NCI-H1694 (cell line): ENCODE data around the gene ACTA1.
A peak's percentile ranks its signal among the peaks of the same experiment; 100 is the strongest.
"Not testable (repeated sequence)": the region's sequence is repeated elsewhere in the genome, so short reads cannot be mapped to it uniquely, and the experiment has no call there.

Source experiments
- DNase-seq: peaks from one replicate; lab custom pipeline; 2025; lab: John Stamatoyannopoulos, UW

Gene ACTA1

DNA sequence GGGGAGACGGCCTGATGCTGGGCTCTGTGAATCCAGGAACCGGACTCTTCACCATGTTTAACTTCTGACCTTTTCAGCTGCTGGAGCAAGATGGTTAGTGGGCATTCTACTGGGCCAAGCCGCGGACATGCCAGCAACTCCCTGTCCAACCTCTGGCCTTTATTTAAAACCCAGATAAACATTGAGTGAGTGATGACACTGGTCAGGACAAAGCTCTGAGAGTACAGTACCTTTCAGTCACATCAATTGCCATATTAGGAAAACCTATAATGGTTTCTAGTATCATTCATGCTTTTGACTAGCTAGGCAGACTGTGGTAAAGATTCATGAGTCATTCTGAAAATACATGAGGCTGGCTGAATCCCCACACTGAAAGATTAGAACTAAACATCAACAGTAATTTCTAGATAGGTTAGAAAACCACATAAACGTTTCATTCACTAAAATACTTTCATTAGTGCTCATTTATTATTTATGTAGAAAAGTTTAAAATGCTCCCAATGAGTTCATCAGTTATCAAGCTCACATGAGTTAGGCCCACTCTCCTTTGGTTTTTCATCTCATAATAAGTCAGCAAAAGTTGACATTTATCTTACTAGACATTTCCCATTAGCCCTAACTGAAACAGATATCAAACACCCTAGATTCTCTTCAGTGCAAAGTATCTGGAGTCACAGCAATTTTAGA is 7.1 kb upstream of the ACTA1 start:
- no peak for DNase-seq

GRCh38 chr1:229438021-229438420 is 4.1 kb upstream of the ACTA1 start:
- no peak for DNase-seq

GRCh38 chr1:229437443-229437842 is 3.5 kb upstream of the ACTA1 start:
- no peak for DNase-seq

- no peak for DNase-seq
Observed at GRCh38 chr1:229436201-229436600, 2.3 kb upstream of the ACTA1 start.

DNA sequence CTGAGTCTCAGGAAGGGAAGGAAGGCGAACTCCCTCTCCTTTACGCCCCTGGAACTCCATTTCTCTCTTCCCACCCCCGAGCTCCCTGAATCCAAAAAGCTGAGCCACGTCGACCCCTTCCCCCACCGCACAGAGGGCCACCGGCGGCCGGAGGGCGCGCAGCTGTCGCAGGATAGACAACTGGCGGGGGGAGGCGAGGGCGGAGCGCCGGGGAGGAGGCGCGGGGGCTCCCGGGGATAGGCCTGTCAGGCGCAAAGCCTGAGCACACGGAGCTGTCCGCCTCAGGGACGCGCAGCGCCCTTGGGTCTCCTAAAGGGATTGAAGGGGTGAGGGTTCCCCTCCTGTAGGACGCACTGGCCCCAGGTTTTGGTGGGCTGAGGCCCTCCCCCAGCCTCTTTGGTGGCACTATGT is 752 bp upstream of the ACTA1 start:
- peak; percentile 37 for DNase-seq

- no peak for DNase-seq
Observed at GRCh38 chr1:229433364-229434004, 410 bp downstream of the ACTA1 start.

DNA sequence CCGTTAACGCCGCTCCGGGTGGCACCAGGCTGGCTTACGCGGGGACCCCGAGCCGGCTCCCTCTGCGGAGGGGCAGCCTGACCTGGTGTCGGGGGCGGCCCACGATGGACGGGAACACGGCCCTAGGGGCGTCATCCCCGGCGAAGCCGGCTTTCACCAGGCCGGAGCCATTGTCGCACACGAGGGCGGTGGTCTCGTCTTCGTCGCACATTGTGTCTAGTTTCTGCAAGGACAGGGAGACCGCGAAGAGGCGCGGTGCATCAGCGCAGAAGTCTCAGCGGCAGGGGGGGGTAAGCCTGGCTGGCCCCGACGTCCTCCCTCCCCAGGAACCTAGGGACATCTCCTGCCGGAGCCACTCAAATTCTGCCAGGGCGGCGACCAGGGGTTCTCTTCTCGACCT is 989 bp downstream of the ACTA1 start:
- no peak for DNase-seq

- no peak for DNase-seq
Observed at GRCh38 chr1:229432116-229432461, 1.8 kb downstream of the ACTA1 start.

- no peak for DNase-seq
Observed at GRCh38 chr1:229431284-229432115, 2.4 kb downstream of the ACTA1 start.

DNA sequence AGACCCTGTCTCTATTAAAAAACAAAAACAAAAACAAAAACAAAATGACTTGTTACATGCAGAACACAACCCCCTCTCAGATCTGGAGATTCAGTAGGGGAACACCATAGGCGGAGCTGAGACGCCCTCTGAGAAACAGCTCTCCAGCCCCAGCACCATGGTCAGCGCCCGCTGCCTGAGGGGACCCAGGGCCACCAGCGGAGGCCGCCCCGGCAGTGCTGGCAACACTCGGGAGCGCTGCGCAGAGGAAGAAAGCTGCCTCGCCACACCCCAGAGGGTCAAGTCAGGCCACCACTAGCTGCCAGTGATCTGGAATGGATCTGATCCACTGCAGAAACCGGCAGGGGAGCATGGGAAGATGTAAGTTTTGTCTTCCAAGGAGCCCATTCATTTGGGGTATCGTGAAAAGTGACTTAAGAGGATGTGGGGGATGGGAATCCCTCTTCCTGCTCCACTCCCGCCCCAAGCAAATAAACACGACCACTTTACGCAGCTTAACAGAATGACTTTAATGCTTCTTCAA is 3.1 kb downstream of the ACTA1 start:
- DNase-seq, result no peak

DNA sequence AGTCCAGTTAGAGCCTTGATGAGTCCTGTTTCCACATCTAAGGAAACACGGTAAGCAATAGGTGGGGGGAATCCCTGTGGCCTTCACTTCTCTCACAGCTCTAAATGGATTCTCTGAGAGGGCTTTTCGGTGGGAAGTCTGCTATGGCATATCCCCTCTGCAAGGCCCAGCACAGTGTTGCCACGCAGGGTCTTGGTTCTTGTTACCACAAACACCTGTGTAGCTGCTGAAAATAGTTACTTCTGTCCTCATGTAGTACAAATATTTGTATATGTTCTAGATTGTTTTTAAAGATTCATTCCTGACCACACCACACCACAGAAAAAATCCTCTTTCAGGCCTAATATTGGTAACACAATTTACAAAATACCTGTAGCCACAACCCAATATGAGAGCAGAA is 5.6 kb downstream of the ACTA1 start:
- DNase-seq, result no peak

DNA sequence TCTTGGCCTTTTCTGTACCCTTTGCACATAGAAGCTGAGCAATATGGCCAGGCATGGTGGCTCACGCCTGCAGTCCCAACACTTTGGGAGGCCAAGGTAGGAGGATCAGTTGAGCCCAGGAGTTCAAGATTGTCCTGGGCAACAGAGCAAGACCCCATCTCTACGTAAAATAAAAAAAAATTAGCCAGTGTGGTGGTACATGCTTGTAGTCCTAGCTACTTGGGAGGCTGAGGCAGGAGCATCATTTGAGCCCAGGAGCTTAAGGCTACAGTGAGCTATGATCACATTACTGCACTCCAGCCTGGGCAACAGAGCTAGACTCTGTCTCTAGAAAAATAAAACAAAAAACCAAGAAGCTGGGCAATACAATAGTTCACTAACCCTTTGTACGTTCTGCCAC is 6.3 kb downstream of the ACTA1 start:
- DNase-seq, result no peak

DNA sequence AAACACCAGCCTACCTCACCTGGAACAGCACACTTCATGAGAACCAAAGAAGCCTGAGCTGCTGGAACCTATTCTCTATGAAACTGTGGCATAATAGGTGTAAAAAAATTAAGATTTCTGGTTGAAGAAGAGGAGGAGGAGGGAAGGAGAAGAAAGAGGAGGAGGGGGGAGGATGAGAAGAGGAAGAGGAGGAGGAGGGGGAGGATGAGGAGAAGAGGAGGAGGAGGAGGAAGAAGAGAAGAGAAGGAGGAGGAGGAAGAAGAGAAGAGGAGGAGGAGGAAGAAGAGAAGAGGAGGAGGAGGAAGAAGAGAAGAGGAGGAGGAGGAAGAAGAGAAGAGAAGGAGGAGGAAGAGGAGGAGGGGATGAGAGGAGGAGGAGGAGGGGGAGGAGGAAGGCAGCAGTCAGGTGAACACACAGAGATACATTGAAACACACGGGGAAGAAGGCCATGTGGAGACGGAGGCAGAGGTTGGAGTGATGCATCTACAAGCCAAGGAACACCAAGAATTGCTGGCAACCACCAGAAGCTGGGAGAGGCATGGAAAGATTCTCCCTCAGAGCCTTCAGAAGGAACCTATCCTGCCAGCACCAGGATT is 8.2 kb downstream of the ACTA1 start:
- no peak for DNase-seq

GRCh38 chr1:229420765-229421164 is 13.1 kb downstream of the ACTA1 start:
- DNase-seq, result no peak

GRCh38 chr1:229420224-229420623 is 13.7 kb downstream of the ACTA1 start:
- no peak for DNase-seq

DNA sequence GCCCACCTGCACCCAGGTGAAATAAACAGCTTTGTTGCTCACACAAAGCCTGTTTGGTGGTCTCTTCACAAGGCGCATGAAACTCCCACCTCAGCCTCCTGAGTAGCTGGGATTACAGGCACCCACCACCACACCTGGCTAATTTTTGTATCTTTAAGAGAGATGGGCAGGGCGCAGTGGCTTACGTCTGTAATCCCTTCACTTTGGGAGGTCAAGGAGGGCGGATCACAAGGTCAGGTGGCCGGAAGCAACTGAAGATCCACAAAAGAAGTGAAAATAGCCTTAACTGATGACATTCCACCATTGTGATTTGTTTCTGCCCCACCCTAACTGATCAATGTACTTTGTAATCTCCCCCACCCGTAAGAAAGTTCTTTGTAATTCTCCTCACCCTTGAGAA is 15.3 kb downstream of the ACTA1 start:
- DNase-seq, result not testable (repeated sequence)

DNA sequence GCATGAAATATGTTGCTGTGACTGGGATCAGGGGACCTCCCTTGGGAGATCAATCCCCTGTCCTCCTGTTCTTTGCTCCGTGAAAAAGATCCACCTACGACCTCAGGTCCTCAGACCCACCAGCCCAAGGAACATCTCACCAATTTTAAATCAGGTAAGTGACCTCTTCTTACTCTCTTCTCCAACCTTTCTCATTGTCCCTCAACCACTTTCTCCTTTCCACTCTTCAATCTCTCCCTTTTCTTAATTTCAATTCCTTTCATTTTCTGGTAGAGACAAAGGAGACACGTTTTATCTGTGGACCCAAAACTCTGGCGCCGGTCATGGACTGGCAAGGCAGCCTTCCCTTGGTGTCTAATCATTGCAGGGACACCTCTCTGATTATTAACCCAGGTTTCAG is 21.1 kb downstream of the ACTA1 start:
- not testable (repeated sequence) for DNase-seq

GRCh38 chr1:229412056-229412455 is 21.8 kb downstream of the ACTA1 start:
- no peak for DNase-seq

DNA sequence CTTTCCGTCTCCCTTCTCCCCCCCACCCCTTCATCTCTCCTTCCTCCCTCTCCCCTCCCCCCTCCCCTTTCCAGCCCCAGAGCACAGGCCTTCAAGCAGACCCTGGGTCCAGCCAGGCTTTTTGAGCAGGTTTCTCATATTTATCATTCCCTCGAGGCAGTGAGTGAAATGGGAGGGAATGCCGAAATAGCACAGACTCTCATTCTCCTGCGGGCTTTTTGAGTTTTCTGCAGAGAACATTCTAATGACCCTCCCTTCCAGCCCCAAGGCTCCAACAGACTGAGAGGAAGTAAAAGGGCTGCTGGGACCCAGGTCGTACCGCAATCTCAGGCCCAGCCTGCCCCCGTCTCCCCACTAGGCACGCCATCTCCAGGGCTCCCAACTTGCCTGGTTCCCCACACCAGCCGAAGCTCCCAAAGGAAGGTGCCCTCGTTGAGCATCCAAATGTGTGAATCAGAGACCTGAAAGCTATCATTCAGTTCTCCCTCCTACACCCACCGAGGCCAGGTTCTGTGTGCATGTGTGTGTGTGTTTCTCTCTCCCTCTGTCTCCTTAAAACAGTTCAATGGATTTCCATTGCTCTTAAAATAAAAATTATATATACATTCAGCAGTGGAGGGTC is 22.3 kb downstream of the ACTA1 start:
- DNase-seq, result no peak

GRCh38 chr1:229410692-229411433 is 23.0 kb downstream of the ACTA1 start:
- DNase-seq, result peak; percentile 97

GRCh38 chr1:229410370-229410691 is 23.6 kb downstream of the ACTA1 start:
- no peak for DNase-seq
